ENCODE data around the gene CNGA3. TPM values are rescaled to one million over a fixed set of nuclear protein-coding genes. Genes with fewer than 3 reads are reported as not detected.

Gene CNGA3
- total RNA-seq, 1 experiment from 2014 or later, result not detected

- H3K27ac Mint-ChIP-seq, result no peak overlapping the region
- no peaks in the 10 kb centered on the region for H3K9me3 Mint-ChIP-seq
- Histone ChIP-seq H3K9me3 (ENCODE audit: control insufficient read depth, low read depth, low read length) (no peaks in the 10 kb centered on the region), H2AK5ac (ENCODE audit: insufficient read length, low read length) (no peak overlapping the region), H3K14ac (ENCODE audit: insufficient read depth, low read length) (no peak overlapping the region), H3K79me1 (ENCODE audit: insufficient read depth, low read depth, low read length, poor library complexity, severe bottlenecking) (no peaks in the 10 kb centered on the region), H3K4ac (ENCODE audit: low read depth, low read length) (no peak overlapping the region), H3K79me2 (ENCODE audit: insufficient read depth, low read length) (no peaks in the 10 kb centered on the region), H2AFZ (ENCODE audit: low read length) (no peak overlapping the region), H3K23me2 (ENCODE audit: insufficient read length, low read depth, low read length, poor library complexity, severe bottlenecking) (no peaks in the 10 kb centered on the region), H4K20me1 (ENCODE audit: control insufficient read depth, insufficient read depth, insufficient read length) (no peaks in the 10 kb centered on the region), H3K4me1 (ENCODE audit: insufficient read depth, low read length) (no peaks in the 10 kb centered on the region), H4K5ac (ENCODE audit: insufficient read length, low read depth, low read length) (no peak overlapping the region), H2BK5ac (ENCODE audit: insufficient read length, low read length) (no peak overlapping the region), H2BK20ac (ENCODE audit: low read depth, low read length, poor library complexity, severe bottlenecking) (no peak overlapping the region), H4K91ac (ENCODE audit: insufficient read length, low read depth, low read length) (no peak overlapping the region), H3K18ac (ENCODE audit: insufficient read length, low read depth, low read length) (no peak overlapping the region), H2BK15ac (ENCODE audit: low read depth, low read length) (no peak overlapping the region), H3K27ac (ENCODE audit: insufficient read length, low read depth, low read length) (no peak overlapping the region), H2BK12ac (ENCODE audit: insufficient read length, low read depth, low read length) (no peak overlapping the region), H4K8ac (replicated peaks; ENCODE audit: insufficient read length, low read depth, low read length) (no peak overlapping the region), H3T11ph (ENCODE audit: low read length) (no peak overlapping the region), H3K9ac (ENCODE audit: extremely low read depth, insufficient read length, low read length) (no peak overlapping the region), H2BK120ac (ENCODE audit: low read depth, low read length, poor library complexity, severe bottlenecking) (no peak overlapping the region), H3K4me2 (ENCODE audit: insufficient read depth, insufficient read length, low read length) (no peak overlapping the region), H3K23ac (ENCODE audit: insufficient read length, low read depth, low read length) (no peak overlapping the region), H3K56ac (ENCODE audit: insufficient read length, low read depth, low read length) (no peak overlapping the region), H3K27me3 (ENCODE audit: insufficient read depth, low read length) (no peaks in the 10 kb centered on the region)
- H3K4me3 Mint-ChIP-seq, result no peak overlapping the region
- no peak for TF ChIP-seq CTCF (conservative IDR thresholded peaks at IDR 0.05)
- peaks cover 28 to 36% of the 10 kb centered on the region in 2 experiments for H3K4me1 Mint-ChIP-seq
- no CpG with 5 or more reads among the region's 7 CpGs for WGBS (ENCODE audit: extremely low coverage, insufficient read length, low lambda C conversion rate)
- no peaks in the 10 kb centered on the region; a peak in 1 of 7 replicates for H3K36me3 Mint-ChIP-seq (ENCODE audit: insufficient read depth in 1 of 3, low read depth in 3 of 3)
- H3K27me3 Mint-ChIP-seq (ENCODE audit: low read depth), result peaks cover 24% of the 10 kb centered on the region
- DNase-seq, result no peak
Measured at GRCh38 chr2:98380203-98380535, 33.9 kb downstream of the CNGA3 start.
